Ishikawa (cell line): ENCODE measurements around the gene ANKHD1.

ENCODE experiments used
- CEBPB ChIP-seq: IDR thresholded peaks from 2 replicates; pipeline ENCODE4 v1.6.1; 2012
- CREB1 ChIP-seq: IDR thresholded peaks from 2 replicates; pipeline ENCODE4 v1.6.1; 2012; ENCODE audit warnings: low read depth
- EGR1 ChIP-seq: IDR thresholded peaks from 2 replicates; pipeline ENCODE4 v1.6.1; 2012
- EP300 ChIP-seq: IDR thresholded peaks from 2 replicates; pipeline ENCODE4 v1.6.1; 2012; ENCODE audit warnings: borderline replicate concordance
- FOXM1 ChIP-seq: IDR thresholded peaks from 2 replicates; pipeline ENCODE4 v1.6.1; 2012; ENCODE audit warnings: low read depth, borderline replicate concordance
- NFIC ChIP-seq: IDR thresholded peaks from 2 replicates; pipeline ENCODE4 v1.6.1; 2012
- RAD21 ChIP-seq: IDR thresholded peaks from 2 replicates; pipeline ENCODE4 v1.6.1; 2012; ENCODE audit warnings: low read depth
- TAF1 ChIP-seq: IDR thresholded peaks from 2 replicates; pipeline ENCODE4 v1.6.1; 2012; ENCODE audit warnings: low read depth, mild to moderate bottlenecking
- TCF12 ChIP-seq: IDR thresholded peaks from 2 replicates; pipeline ENCODE4 v1.6.1; 2012; ENCODE audit warnings: low read depth
- TEAD4 ChIP-seq: IDR thresholded peaks from 2 replicates; pipeline ENCODE4 v1.6.1; 2012
- YY1 ChIP-seq: IDR thresholded peaks from 2 replicates; pipeline ENCODE4 v1.6.1; 2012; ENCODE audit warnings: low read depth
- ZBTB7A ChIP-seq: IDR thresholded peaks from 2 replicates; pipeline ENCODE4 v1.6.1; 2012; ENCODE audit warnings: low read depth
- TF ChIP-seq, protein P1 (sequence below): IDR thresholded peaks from 2 replicates; pipeline ENCODE4 v1.6.1; 2012
- TF ChIP-seq, protein P2 (sequence below): IDR thresholded peaks from 2 replicates; pipeline ENCODE4 v1.6.1; 2012
- TF ChIP-seq, protein P3 (sequence below): IDR thresholded peaks from 2 replicates; pipeline ENCODE4 v1.6.1; 2012; ENCODE audit warnings: low read depth, mild to moderate bottlenecking

Gene ANKHD1

DNA sequence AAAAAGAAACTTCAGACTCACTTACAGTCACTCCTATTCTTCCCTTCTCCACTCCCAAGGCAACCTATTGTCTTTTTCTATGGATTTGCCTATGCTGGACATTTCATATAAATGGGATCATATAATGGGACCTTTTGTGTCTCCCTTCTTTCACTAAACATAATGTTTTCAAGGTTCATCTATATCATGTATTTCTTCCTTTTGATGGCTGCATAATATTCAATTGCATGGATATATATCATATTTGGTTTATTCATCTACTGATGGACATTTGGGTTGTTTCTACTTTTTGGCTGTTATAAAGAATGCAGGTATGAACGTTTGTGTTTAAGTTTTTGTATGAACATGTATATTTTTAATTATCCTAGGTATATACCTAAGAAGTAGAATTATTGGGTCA, 30.6 kb downstream of the ANKHD1 start:
- TF ChIP-seq, protein P1, sequence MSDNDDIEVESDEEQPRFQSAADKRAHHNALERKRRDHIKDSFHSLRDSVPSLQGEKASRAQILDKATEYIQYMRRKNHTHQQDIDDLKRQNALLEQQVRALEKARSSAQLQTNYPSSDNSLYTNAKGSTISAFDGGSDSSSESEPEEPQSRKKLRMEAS, result no peak
- no peak for TF ChIP-seq TAF1
- no peak for TF ChIP-seq ZBTB7A
- no peak for TF ChIP-seq TCF12
- no peak for TF ChIP-seq NFIC
- TF ChIP-seq, protein P2, sequence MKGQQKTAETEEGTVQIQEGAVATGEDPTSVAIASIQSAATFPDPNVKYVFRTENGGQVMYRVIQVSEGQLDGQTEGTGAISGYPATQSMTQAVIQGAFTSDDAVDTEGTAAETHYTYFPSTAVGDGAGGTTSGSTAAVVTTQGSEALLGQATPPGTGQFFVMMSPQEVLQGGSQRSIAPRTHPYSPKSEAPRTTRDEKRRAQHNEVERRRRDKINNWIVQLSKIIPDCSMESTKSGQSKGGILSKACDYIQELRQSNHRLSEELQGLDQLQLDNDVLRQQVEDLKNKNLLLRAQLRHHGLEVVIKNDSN, result no peak
- TF ChIP-seq EGR1, result no peak
- no peak for TF ChIP-seq TEAD4
- TF ChIP-seq, protein P3, sequence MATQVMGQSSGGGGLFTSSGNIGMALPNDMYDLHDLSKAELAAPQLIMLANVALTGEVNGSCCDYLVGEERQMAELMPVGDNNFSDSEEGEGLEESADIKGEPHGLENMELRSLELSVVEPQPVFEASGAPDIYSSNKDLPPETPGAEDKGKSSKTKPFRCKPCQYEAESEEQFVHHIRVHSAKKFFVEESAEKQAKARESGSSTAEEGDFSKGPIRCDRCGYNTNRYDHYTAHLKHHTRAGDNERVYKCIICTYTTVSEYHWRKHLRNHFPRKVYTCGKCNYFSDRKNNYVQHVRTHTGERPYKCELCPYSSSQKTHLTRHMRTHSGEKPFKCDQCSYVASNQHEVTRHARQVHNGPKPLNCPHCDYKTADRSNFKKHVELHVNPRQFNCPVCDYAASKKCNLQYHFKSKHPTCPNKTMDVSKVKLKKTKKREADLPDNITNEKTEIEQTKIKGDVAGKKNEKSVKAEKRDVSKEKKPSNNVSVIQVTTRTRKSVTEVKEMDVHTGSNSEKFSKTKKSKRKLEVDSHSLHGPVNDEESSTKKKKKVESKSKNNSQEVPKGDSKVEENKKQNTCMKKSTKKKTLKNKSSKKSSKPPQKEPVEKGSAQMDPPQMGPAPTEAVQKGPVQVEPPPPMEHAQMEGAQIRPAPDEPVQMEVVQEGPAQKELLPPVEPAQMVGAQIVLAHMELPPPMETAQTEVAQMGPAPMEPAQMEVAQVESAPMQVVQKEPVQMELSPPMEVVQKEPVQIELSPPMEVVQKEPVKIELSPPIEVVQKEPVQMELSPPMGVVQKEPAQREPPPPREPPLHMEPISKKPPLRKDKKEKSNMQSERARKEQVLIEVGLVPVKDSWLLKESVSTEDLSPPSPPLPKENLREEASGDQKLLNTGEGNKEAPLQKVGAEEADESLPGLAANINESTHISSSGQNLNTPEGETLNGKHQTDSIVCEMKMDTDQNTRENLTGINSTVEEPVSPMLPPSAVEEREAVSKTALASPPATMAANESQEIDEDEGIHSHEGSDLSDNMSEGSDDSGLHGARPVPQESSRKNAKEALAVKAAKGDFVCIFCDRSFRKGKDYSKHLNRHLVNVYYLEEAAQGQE, result no peak
- TF ChIP-seq CREB1, result no peak
- TF ChIP-seq YY1, result no peak
- TF ChIP-seq FOXM1, result no peak
- TF ChIP-seq RAD21, result no peak
- TF ChIP-seq EP300, result no peak
- no peak for TF ChIP-seq CEBPB

DNA sequence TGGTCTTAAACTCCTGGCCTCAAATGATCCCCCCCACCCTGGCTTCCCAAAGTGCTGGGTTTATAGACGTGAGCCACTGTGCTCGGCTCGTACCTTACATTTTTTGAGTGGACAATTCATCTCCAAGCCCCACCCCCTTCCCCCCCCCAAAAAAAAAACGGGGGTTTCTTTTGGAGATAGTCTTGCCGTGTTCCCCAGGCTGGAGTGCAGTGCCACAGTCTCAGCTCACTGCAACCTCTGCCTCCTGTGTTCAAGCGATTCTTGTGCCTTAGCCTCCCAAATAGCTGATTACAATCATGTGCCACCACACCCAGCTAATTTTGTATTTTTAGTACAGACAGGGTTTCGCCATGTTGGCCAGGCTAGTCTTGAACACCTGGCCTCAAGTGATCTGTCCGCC, 31.3 kb downstream of the ANKHD1 start:
- TF ChIP-seq CEBPB, result no peak
- TF ChIP-seq CREB1, result no peak
- no peak for TF ChIP-seq NFIC
- no peak for TF ChIP-seq ZBTB7A
- TF ChIP-seq EGR1, result no peak

DNA sequence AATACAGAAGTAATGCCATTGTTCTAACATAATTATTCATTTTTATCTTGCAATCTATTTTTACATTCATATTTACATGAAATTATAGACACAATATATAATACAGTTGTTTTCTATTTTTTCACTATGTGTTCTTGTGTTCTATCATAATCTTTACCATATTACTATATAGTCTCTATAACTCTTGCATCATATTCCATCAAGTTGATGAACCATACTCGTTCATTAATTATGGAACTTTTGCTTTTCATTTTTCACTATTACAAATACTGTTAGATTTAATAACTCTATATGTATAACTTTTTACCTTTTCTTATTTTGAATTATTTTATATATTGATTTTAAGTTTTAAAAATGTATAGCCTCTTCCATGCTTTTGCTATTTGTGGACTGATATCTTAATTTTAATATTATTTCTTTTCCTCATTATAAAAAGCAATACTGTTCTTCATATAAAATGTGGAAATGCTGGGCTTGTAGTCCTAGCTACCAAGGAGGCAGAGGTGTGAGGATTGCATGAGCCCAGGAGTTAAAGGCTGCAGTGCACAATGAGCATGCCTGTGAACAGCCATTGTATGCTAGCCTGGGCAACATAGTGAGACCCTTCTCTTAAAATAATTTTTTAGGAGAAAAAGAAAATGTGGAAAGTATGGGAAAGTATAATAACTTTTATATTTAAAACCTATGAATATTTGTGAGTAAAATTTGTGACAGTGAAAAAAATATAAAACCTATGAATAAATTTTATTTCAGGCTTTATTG, 65.5 kb downstream of the ANKHD1 start:
- no peak for TF ChIP-seq NFIC
- no peak for TF ChIP-seq EP300
- TF ChIP-seq YY1, result no peak
- TF ChIP-seq TAF1, result no peak
- TF ChIP-seq CREB1, result no peak
- TF ChIP-seq ZBTB7A, result no peak
- no peak for TF ChIP-seq TCF12
- TF ChIP-seq FOXM1, result no peak

DNA sequence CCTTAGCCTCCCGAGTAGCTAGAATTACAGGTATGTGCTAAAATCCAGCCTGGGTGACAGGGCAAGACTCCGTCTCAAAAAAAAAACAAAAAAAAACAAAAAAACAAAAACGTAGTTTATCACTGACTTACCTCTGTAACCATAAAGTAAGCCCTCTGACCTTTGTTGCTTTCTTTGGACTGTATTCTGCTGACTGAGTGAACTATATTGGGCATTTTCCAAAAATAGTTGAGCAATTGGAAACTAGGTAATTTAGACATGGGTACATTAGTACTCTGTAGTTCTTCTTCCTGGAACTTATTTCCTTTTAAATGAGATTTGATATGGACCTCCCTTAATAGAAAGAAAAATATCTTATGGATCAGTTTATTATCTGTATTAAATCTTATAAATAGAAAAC, 66.6 kb downstream of the ANKHD1 start:
- TF ChIP-seq, protein P3, result no peak
- TF ChIP-seq, protein P1, result no peak
- TF ChIP-seq TEAD4 (no peak), NFIC (no peak), FOXM1 (no peak), CEBPB (no peak), ZBTB7A (no peak), RAD21 (no peak)

DNA sequence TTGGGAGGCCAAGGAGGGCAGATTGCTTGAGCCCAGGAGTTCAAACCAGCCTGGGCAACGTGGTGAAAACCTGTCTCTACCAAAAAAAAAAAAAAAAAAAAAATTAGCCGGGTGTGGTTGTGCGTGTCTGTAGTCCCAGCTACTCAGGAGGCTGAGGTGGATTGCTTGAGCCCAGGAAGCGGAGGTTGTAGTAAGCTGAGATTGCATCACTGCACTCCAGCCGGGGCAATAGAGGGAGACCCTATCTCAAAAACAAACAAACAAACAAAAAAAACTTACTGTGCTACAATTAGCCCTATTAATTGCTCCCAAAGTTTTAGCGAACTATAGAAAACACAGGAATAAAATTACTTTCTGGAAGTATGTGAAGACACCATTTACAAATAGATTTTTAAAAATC, 67.6 kb downstream of the ANKHD1 start:
- TF ChIP-seq RAD21 (no peak), CEBPB (no peak), EP300 (no peak), CREB1 (no peak), TAF1 (no peak), NFIC (no peak), ZBTB7A (no peak), FOXM1 (no peak), TEAD4 (no peak)
- TF ChIP-seq, protein P2, result no peak

DNA sequence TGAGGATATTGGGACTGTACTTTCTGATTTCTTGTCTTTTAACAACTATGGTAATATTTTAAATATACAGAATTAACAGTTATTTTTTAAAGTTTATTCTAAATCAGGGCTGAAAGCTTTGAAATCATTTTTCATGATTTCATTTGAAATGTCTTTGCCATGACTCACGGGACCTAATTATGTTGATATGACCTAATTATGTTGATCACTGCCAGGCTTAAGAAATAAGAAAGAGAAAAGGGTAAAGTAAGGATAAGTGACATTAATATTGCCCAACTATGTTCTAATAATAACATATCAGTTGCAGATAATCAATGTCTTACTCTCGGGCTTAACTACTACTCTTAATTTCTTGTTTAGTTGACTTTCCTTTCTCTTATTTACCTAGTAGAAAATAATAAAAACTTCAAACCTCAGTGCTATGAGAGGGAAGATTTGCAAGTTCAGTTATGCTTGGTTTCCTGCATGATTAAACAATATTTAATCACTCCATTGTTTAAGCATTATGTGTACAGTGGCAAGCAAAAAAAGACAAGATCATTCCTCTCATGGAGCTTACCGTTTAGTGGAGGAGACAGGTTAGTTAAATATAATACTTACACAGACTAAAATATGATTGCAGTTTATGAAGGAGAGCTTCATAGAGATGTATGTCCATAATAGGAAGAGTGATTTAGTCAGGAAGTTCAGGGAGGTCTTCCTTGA, 78.8 kb downstream of the ANKHD1 start:
- TF ChIP-seq ZBTB7A (no peak), NFIC (no peak), EP300 (no peak), YY1 (no peak), TCF12 (no peak), RAD21 (no peak), FOXM1 (no peak), CREB1 (no peak), TEAD4 (no peak), CEBPB (no peak), TAF1 (no peak), EGR1 (no peak)
- TF ChIP-seq, protein P3, result no peak
- TF ChIP-seq, protein P2, result no peak
- TF ChIP-seq, protein P1, result no peak
